ENCODE measurements around the gene ZBTB49. TPM values are rescaled to one million over a fixed set of nuclear protein-coding genes. Genes with fewer than 3 reads are reported as not detected.

Gene ZBTB49
- total RNA-seq, 1 experiment from 2014 or later = 5.6 TPM

DNA sequence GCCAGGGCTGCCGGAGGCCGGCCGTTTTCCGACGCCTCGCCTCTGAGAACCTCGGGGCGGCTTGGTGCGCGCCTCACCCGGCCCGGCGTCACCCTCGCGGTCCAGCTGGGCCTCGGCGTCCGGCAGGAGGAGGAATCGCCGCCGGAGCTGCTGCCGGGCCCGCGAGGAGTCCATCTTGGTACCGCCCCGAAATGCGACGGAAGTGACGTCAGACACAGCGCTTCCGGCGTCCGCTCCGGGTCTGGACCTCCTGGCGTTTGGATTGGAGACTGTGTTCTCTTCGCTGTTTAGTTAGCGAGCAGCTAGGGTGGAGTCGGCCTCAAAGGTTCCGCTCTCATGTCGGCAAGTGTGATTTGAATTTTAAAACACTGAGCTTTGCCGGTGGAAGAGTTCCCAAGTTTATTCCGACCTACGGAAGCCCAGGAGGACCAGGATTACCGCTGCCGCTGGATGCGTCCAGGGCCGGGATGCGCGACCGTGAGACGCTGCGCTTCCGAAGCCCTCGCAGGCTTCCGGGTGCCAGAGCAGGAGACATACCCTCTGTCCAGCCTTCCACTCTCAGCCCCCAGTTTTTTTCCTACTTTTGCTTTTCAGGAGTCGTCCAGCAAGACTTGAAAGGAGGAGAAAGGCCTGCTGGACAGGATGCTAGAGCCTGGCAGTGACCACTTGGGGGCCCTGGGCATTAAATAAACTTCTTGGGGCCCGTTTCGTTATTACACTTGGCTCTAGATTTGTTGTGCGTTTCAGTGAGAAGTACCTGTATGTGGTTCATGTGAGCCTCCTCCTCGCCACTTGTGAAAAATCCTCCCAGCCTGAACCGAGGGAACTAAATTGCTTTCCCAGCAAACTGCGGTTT is 41.8 kb upstream of the ZBTB49 start, which contains the start of gene TMEM128 (continued):
- TF ChIP-seq, protein P1, sequence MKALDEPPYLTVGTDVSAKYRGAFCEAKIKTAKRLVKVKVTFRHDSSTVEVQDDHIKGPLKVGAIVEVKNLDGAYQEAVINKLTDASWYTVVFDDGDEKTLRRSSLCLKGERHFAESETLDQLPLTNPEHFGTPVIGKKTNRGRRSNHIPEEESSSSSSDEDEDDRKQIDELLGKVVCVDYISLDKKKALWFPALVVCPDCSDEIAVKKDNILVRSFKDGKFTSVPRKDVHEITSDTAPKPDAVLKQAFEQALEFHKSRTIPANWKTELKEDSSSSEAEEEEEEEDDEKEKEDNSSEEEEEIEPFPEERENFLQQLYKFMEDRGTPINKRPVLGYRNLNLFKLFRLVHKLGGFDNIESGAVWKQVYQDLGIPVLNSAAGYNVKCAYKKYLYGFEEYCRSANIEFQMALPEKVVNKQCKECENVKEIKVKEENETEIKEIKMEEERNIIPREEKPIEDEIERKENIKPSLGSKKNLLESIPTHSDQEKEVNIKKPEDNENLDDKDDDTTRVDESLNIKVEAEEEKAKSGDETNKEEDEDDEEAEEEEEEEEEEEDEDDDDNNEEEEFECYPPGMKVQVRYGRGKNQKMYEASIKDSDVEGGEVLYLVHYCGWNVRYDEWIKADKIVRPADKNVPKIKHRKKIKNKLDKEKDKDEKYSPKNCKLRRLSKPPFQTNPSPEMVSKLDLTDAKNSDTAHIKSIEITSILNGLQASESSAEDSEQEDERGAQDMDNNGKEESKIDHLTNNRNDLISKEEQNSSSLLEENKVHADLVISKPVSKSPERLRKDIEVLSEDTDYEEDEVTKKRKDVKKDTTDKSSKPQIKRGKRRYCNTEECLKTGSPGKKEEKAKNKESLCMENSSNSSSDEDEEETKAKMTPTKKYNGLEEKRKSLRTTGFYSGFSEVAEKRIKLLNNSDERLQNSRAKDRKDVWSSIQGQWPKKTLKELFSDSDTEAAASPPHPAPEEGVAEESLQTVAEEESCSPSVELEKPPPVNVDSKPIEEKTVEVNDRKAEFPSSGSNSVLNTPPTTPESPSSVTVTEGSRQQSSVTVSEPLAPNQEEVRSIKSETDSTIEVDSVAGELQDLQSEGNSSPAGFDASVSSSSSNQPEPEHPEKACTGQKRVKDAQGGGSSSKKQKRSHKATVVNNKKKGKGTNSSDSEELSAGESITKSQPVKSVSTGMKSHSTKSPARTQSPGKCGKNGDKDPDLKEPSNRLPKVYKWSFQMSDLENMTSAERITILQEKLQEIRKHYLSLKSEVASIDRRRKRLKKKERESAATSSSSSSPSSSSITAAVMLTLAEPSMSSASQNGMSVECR (CRISPR knock-in tag; IDR thresholded peaks at IDR 0.05; ENCODE audit: borderline replicate concordance) = peak; percentile 91; the same call in 1 of the 2 replicates
- TF ChIP-seq EMX1 (CRISPR knock-in tag; IDR thresholded peaks at IDR 0.05) (no peak), RELA (CRISPR knock-in tag; IDR thresholded peaks at IDR 0.05; ENCODE audit: borderline replicate concordance) (0 out of 2 replicates have a peak, but pooled peaks have one; percentile 37), JAZF1 (CRISPR knock-in tag; IDR thresholded peaks at IDR 0.05) (no peak), ZNF423 (CRISPR knock-in tag; IDR thresholded peaks at IDR 0.05) (no peak)
- TF ChIP-seq, protein P2, sequence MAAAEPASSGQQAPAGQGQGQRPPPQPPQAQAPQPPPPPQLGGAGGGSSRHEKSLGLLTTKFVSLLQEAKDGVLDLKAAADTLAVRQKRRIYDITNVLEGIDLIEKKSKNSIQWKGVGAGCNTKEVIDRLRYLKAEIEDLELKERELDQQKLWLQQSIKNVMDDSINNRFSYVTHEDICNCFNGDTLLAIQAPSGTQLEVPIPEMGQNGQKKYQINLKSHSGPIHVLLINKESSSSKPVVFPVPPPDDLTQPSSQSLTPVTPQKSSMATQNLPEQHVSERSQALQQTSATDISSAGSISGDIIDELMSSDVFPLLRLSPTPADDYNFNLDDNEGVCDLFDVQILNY (CRISPR knock-in tag; IDR thresholded peaks at IDR 0.05) = no peak
- TF ChIP-seq, protein P3, sequence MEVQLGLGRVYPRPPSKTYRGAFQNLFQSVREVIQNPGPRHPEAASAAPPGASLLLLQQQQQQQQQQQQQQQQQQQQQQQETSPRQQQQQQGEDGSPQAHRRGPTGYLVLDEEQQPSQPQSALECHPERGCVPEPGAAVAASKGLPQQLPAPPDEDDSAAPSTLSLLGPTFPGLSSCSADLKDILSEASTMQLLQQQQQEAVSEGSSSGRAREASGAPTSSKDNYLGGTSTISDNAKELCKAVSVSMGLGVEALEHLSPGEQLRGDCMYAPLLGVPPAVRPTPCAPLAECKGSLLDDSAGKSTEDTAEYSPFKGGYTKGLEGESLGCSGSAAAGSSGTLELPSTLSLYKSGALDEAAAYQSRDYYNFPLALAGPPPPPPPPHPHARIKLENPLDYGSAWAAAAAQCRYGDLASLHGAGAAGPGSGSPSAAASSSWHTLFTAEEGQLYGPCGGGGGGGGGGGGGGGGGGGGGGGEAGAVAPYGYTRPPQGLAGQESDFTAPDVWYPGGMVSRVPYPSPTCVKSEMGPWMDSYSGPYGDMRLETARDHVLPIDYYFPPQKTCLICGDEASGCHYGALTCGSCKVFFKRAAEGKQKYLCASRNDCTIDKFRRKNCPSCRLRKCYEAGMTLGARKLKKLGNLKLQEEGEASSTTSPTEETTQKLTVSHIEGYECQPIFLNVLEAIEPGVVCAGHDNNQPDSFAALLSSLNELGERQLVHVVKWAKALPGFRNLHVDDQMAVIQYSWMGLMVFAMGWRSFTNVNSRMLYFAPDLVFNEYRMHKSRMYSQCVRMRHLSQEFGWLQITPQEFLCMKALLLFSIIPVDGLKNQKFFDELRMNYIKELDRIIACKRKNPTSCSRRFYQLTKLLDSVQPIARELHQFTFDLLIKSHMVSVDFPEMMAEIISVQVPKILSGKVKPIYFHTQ (CRISPR knock-in tag; IDR thresholded peaks at IDR 0.05) = no peak

DNA sequence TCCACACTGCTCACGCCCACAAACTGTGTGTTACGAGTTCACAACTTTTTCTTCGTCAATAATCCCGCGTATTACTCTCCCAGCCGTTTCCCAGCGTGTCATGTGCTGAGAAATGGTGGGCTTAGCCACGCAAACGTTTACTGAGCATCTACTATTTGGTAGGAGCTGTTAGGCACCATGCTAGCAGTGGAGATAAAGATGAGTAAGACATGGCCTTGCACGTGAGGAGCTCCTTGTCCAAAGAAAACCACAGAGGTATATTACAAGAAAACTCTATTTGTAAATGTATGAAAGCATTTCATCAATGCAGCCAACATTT is 41.2 kb upstream of the ZBTB49 start:
- Mint-ChIP-seq H3K27me3 (ENCODE audit: low read depth) (peaks cover 8% of the 10 kb centered on the region), H3K27ac (peak overlapping the region; percentile 99), H3K4me3 (peak overlapping the region; percentile 97), H3K36me3 (peaks cover 18% of the 10 kb centered on the region), H3K4me1 (peaks cover 14% of the 10 kb centered on the region), H3K9me3 (no peaks in the 10 kb centered on the region)
- ATAC-seq (no peak), DNase-seq (ENCODE audit: low spot score) (no peak)
- ChIA-PET CTCF (interaction anchor here (1.2 to 1.9 kb wide), 2 partner anchors 79 to 142 kb away, joined by 3 to 6 read pairs; no protein-coding TSS in a partner anchor), POLR2A (no interaction called here)
- TF ChIP-seq SMAD4 (CRISPR knock-in tag; IDR thresholded peaks at IDR 0.05) = no peak
- no peak for TF ChIP-seq IRF2 (CRISPR knock-in tag; IDR thresholded peaks at IDR 0.05; ENCODE audit: borderline replicate concordance, low read depth)
- TF ChIP-seq KAT7 (CRISPR knock-in tag; IDR thresholded peaks at IDR 0.05; ENCODE audit: borderline replicate concordance) = no peak
- no peak for TF ChIP-seq USF2 (CRISPR knock-in tag; IDR thresholded peaks at IDR 0.05)
- TF ChIP-seq ETV6 (CRISPR knock-in tag; IDR thresholded peaks at IDR 0.05) = no peak
- TF ChIP-seq SOX15 (CRISPR knock-in tag; IDR thresholded peaks at IDR 0.05) = no peak
- TF ChIP-seq ZNF423 (CRISPR knock-in tag; IDR thresholded peaks at IDR 0.05) = no peak
- TF ChIP-seq HMGA2 (CRISPR knock-in tag; IDR thresholded peaks at IDR 0.05) = no peak
- no peak for TF ChIP-seq FOXK1 (CRISPR knock-in tag; IDR thresholded peaks at IDR 0.05)
- no peak for TF ChIP-seq NFYB (CRISPR knock-in tag; conservative IDR thresholded peaks at IDR 0.05; ENCODE audit: low read depth)
- no peak for TF ChIP-seq ZNF425 (CRISPR knock-in tag; conservative IDR thresholded peaks at IDR 0.05)
- no peak for TF ChIP-seq TCF7 (CRISPR knock-in tag; IDR thresholded peaks at IDR 0.05; ENCODE audit: low read depth)
- TF ChIP-seq, protein P4, sequence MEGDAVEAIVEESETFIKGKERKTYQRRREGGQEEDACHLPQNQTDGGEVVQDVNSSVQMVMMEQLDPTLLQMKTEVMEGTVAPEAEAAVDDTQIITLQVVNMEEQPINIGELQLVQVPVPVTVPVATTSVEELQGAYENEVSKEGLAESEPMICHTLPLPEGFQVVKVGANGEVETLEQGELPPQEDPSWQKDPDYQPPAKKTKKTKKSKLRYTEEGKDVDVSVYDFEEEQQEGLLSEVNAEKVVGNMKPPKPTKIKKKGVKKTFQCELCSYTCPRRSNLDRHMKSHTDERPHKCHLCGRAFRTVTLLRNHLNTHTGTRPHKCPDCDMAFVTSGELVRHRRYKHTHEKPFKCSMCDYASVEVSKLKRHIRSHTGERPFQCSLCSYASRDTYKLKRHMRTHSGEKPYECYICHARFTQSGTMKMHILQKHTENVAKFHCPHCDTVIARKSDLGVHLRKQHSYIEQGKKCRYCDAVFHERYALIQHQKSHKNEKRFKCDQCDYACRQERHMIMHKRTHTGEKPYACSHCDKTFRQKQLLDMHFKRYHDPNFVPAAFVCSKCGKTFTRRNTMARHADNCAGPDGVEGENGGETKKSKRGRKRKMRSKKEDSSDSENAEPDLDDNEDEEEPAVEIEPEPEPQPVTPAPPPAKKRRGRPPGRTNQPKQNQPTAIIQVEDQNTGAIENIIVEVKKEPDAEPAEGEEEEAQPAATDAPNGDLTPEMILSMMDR (IDR thresholded peaks at IDR 0.05) = no peak
- TF ChIP-seq, protein P5, sequence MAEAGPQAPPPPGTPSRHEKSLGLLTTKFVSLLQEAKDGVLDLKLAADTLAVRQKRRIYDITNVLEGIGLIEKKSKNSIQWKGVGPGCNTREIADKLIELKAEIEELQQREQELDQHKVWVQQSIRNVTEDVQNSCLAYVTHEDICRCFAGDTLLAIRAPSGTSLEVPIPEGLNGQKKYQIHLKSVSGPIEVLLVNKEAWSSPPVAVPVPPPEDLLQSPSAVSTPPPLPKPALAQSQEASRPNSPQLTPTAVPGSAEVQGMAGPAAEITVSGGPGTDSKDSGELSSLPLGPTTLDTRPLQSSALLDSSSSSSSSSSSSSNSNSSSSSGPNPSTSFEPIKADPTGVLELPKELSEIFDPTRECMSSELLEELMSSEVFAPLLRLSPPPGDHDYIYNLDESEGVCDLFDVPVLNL (CRISPR knock-in tag; IDR thresholded peaks at IDR 0.05; ENCODE audit: borderline replicate concordance, low read depth) = no peak
- TF ChIP-seq RORB (CRISPR knock-in tag; IDR thresholded peaks at IDR 0.05) = no peak
- no peak for TF ChIP-seq ATF1 (CRISPR knock-in tag; IDR thresholded peaks at IDR 0.05)
